AG10803 (cell line): ENCODE data around the gene PRR14.

Experiments
- DNase-seq: peaks from one replicate; pipeline ENCODE4 v3.0.0; 2010; ENCODE audit warnings: low read depth
- H3K4me3 ChIP-seq: 2 replicates; pipeline ENCODE4 v1.5.1; 2011; ENCODE audit warnings: mild to moderate bottlenecking, low read length, control low read depth
- TF ChIP-seq, protein P1 (sequence below): conservative IDR thresholded peaks from 2 replicates; pipeline ENCODE4 v1.5.1; 2011; ENCODE audit warnings: mild to moderate bottlenecking, low read length, control low read depth, inconsistent platforms

Gene PRR14

DNA sequence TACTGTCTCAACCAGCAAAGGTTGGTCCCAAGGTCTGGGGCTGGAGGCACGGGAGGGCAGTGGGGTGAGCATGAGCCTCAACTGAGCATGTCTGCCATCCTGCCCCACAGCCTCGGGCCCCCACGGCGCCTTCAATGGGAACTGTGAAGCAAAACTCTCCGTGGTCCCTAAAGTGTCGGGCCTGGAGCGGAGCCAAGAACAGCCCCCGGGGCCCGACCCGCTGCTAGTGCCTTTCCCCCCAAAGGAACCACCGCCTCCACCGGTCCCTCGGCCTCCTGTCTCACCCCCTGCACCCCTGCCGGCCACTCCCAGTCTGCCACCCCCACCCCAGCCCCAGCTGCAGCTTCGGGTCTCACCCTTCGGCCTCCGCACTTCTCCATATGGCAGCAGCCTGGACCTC, 11.7 kb downstream of the PRR14 start:
- no peak for DNase-seq
- H3K4me3 ChIP-seq: no peak overlapping the region
- TF ChIP-seq, protein P1, sequence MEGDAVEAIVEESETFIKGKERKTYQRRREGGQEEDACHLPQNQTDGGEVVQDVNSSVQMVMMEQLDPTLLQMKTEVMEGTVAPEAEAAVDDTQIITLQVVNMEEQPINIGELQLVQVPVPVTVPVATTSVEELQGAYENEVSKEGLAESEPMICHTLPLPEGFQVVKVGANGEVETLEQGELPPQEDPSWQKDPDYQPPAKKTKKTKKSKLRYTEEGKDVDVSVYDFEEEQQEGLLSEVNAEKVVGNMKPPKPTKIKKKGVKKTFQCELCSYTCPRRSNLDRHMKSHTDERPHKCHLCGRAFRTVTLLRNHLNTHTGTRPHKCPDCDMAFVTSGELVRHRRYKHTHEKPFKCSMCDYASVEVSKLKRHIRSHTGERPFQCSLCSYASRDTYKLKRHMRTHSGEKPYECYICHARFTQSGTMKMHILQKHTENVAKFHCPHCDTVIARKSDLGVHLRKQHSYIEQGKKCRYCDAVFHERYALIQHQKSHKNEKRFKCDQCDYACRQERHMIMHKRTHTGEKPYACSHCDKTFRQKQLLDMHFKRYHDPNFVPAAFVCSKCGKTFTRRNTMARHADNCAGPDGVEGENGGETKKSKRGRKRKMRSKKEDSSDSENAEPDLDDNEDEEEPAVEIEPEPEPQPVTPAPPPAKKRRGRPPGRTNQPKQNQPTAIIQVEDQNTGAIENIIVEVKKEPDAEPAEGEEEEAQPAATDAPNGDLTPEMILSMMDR: no peak

DNA sequence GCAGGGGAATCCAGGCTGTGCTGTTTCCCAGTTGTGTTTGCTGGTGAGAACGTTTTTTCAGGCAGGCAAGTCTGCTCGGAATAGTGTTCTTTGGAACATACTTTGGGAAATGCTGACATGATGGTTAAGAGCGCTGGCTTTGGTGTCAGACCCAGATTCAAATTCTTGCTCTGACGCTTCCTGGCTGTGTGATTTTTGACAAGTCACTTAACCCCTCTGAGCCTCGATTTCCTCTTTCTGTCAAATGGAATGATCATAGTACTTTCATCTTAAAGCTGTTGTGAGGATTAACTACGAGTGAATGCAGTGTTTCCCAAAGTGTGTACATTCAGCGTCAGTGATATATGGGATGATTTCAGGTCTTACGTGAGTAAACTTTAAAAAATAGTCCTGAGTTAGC, 12.3 kb downstream of the PRR14 start:
- H3K4me3 ChIP-seq: no peak overlapping the region
- TF ChIP-seq, protein P1: no peak
- no peak for DNase-seq

DNA sequence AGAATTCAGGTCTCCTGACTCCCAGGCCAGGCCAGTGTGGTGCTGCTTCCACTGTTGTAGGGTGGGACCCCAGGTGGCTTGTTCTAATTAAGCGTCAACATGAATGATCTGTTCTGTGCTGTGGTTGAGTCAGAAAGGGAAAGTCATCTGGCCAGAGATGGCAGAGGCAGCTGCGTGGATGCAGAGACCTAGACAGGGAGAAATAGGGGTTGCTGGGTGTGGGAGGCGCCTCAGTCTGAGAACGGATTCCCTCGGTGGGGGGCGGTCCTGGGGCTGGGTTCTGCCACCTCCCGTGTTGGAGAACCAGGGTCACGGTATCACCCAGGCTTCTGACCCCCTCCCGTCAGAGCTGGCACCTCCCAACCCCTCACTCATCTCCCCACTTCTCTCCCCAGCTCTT, 13.1 kb downstream of the PRR14 start:
- no peak for DNase-seq
- H3K4me3 ChIP-seq: no peak overlapping the region

DNA sequence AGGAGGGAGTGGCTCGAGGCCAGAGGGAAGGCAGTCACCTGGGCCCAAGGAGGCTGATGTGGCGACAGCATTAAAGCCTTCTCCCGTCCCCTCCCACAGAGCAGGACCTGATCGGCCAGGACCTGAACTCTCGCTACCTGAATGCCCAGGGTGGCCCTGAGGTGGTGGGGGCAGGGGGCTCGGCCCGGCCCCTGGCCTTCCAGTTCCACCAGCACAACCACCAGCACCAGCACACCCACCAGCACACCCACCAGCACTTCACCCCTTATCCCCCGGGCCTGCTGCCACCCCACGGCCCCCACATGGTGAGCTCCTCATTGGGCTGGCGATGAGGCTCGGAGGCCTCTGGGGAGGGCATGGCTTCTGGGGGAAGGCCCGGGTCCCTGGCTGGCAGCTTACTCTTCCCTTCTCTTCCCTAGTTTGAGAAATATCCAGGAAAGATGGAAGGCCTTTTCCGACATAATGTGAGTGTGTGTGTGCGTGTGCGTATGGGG, 13.9 kb downstream of the PRR14 start:
- DNase-seq: no peak
- TF ChIP-seq, protein P1: no peak
- no peak overlapping the region for H3K4me3 ChIP-seq

More for the DNA sequence above, 13.1 kb downstream of the PRR14 start:
- TF ChIP-seq, protein P1: no peak

DNA sequence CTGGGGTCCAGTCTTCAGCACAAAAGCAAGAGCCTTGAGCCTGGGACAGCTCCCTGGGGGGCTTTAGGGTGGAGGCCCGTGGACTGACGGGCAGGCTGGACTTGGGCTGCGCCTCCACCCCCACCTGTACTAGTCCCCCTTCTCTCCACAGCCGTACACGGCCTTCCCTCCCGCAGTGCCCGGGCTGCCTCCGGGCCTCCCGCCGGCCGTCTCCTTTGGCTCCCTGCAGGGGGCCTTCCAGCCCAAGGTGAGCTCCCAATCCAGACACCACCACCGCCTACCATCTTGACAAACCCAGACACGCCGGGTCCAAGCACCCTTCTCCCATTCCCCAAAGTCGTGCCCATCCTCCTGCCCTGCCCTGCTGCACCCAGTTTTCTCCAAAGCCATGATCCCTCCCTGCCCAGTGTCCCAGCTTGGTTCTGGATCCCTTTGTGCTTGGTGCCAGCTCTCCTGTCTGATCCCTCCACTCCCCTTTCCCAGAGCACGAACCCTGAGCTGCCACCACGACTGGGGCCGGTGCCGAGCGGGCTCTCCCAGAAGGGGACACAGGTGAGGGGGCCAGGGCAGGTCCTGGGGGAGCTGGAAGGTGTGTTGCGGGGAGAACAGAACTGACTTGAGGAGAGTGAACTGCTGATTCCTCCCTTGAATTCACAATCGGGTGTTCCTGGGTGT, 14.5 kb downstream of the PRR14 start:
- H3K4me3 ChIP-seq: no peak overlapping the region
- DNase-seq: no peak
- TF ChIP-seq, protein P1: no peak

DNA sequence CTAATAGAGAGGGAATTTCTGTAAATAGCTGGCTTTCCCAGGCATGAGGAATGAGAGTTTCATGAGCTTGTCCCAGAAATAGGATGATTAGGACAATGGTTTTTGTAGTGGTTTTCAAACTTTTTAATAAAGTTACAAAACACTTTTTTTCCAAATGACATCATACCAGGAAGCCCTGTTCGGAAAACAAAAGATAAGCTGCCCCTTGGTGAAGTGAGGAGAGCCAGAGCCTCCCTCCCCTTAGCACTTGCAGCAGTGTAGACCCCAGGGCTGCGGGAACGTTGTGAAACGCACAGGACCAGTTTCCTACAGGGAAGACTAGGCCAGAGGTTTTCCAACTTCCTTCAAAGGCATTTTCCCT, 15.1 kb downstream of the PRR14 start:
- no peak for DNase-seq
- TF ChIP-seq, protein P1: no peak
- H3K4me3 ChIP-seq: no peak overlapping the region

DNA sequence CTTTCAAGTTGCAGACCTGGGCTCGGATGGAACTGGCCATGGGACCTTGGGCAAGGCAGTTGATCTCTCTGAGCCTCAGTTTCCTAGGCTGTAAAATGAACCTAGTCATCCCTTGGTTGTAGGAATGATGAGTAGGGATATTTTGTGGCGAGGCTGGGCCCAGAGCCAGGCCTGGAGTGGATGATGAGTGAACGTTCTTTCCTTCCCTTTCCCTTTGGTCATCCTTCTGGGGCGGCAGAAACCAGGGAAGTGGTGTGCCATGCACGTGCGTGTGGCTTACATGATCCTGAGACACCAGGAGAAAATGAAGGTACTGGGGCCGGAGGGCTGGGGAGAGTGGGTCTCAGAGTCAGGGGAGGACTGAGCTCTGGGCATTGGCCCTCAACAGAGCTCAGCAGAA, 15.9 kb downstream of the PRR14 start:
- TF ChIP-seq, protein P1: no peak
- H3K4me3 ChIP-seq: no peak overlapping the region
- DNase-seq: no peak
